ENCODE data around the gene NINL. TPM values are rescaled to one million over a fixed set of nuclear protein-coding genes. Genes with fewer than 3 reads are reported as not detected.

NINL gene
- total and polyA plus RNA-seq, 4 donors = 6.0 to 28.3 (median 12.9) TPM

- H3K4me3 ChIP-seq (ENCODE audit: low read length in 2 of 2) = no peak overlapping the region
- peaks cover 2 to 7% of the 10 kb centered on the region in 2 donors for H3K36me3 ChIP-seq (ENCODE audit: control insufficient read depth in 1 of 2, insufficient read depth in 2 of 2, low read length in 1 of 2)
- H3K27ac ChIP-seq (ENCODE audit: low read depth in 1 of 2, low read length in 2 of 2) = no peak overlapping the region
- no peaks in the 10 kb centered on the region for H3K27me3 ChIP-seq (ENCODE audit: control insufficient read depth in 1 of 2, insufficient read depth in 2 of 2, low read length in 1 of 2)
- ATAC-seq (ENCODE audit: low FRiP score) (no peak), DNase-seq (peak in 1 of 2 donors; percentile 68)
- H3K4me1 ChIP-seq (ENCODE audit: control insufficient read depth in 1 of 2, insufficient read depth in 2 of 2, low read length in 2 of 2) = no peaks in the 10 kb centered on the region
- intact Hi-C loops (cut with DNase I) = no loop called here
- WGBS, 2 donors = 97% methylated on average over 17 to 18 of the region's 18 CpGs
- H3K9me3 ChIP-seq (ENCODE audit: control insufficient read depth, low read length) = no peaks in the 10 kb centered on the region
Measured at GRCh38 chr20:25468126-25469075, 116.9 kb downstream of the NINL start.

DNA sequence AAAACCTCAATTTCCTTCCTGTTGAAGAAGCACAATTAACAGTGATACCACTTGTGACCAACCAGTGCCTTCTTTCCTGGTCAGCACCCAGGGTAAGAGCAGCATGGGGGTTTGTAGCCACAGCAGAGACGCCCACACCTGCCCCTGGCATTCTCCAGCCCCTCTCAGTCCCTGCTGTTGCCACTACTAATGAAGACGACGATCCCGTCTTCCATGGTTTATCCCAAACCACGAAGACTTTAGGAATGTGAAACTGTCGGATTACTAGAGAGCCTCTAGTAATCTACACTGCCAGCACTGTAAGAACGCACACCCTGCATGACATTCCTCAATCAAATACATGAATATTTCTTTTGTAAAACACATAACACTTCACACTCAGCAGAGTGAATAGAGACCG, 117.9 kb downstream of the NINL start:
- Histone ChIP-seq H3K9me3 (ENCODE audit: control insufficient read depth, low read length) (no peaks in the 10 kb centered on the region), H3K36me3 (ENCODE audit: control insufficient read depth in 1 of 2, insufficient read depth in 2 of 2, low read length in 1 of 2) (peaks cover 2 to 7% of the 10 kb centered on the region in 2 donors), H3K27me3 (ENCODE audit: control insufficient read depth in 1 of 2, insufficient read depth in 2 of 2, low read length in 1 of 2) (no peaks in the 10 kb centered on the region), H3K4me3 (ENCODE audit: low read length in 2 of 2) (no peak overlapping the region), H3K4me1 (ENCODE audit: control insufficient read depth in 1 of 2, insufficient read depth in 2 of 2, low read length in 2 of 2) (no peaks in the 10 kb centered on the region), H3K27ac (ENCODE audit: low read depth in 1 of 2, low read length in 2 of 2) (no peak overlapping the region)
- intact Hi-C loops (cut with DNase I) = no loop called here
- ATAC-seq (ENCODE audit: low FRiP score) = no peak
- WGBS, 2 donors = 82 to 87% methylated on average over 8 of the region's 8 CpGs
- DNase-seq = peak in 1 of 2 donors; percentile 5

- intact Hi-C loops (cut with DNase I) = no loop called here
- Histone ChIP-seq H3K4me1 (ENCODE audit: control insufficient read depth in 1 of 2, insufficient read depth in 2 of 2, low read length in 2 of 2) (no peaks in the 10 kb centered on the region), H3K27ac (ENCODE audit: low read depth in 1 of 2, low read length in 2 of 2) (no peak overlapping the region), H3K27me3 (ENCODE audit: control insufficient read depth in 1 of 2, insufficient read depth in 2 of 2, low read length in 1 of 2) (no peaks in the 10 kb centered on the region), H3K36me3 (ENCODE audit: control insufficient read depth in 1 of 2, insufficient read depth in 2 of 2, low read length in 1 of 2) (peaks cover 2 to 7% of the 10 kb centered on the region in 2 donors), H3K9me3 (ENCODE audit: control insufficient read depth, low read length) (no peaks in the 10 kb centered on the region), H3K4me3 (ENCODE audit: low read length in 2 of 2) (no peak overlapping the region)
- DNase-seq (peak in 1 of 2 donors; percentile 61), ATAC-seq (ENCODE audit: low FRiP score) (no peak)
- 87 to 88% methylated on average over 7 of the region's 7 CpGs for WGBS, 2 donors
Measured at GRCh38 chr20:25466846-25467245, 118.5 kb downstream of the NINL start.

- no peaks in the 10 kb centered on the region for H3K9me3 ChIP-seq (ENCODE audit: control insufficient read depth, low read length)
- WGBS, 2 donors = 76 to 88% methylated on average over 15 of the region's 15 CpGs
- no peaks in the 10 kb centered on the region for H3K27me3 ChIP-seq (ENCODE audit: control insufficient read depth in 1 of 2, insufficient read depth in 2 of 2, low read length in 1 of 2)
- H3K27ac ChIP-seq (ENCODE audit: low read depth in 1 of 2, low read length in 2 of 2) = no peak overlapping the region
- H3K4me3 ChIP-seq (ENCODE audit: low read length in 2 of 2) = no peak overlapping the region
- ATAC-seq (ENCODE audit: low FRiP score) (no peak), DNase-seq (peak in 1 of 2 donors; percentile 57)
- no peaks in the 10 kb centered on the region for H3K4me1 ChIP-seq (ENCODE audit: control insufficient read depth in 1 of 2, insufficient read depth in 2 of 2, low read length in 2 of 2)
- intact Hi-C loops (cut with DNase I) = no loop called here
- peaks cover 3 to 7% of the 10 kb centered on the region in 2 donors for H3K36me3 ChIP-seq (ENCODE audit: control insufficient read depth in 1 of 2, insufficient read depth in 2 of 2, low read length in 1 of 2)
Measured at GRCh38 chr20:25465243-25466135, 119.8 kb downstream of the NINL start.

DNA sequence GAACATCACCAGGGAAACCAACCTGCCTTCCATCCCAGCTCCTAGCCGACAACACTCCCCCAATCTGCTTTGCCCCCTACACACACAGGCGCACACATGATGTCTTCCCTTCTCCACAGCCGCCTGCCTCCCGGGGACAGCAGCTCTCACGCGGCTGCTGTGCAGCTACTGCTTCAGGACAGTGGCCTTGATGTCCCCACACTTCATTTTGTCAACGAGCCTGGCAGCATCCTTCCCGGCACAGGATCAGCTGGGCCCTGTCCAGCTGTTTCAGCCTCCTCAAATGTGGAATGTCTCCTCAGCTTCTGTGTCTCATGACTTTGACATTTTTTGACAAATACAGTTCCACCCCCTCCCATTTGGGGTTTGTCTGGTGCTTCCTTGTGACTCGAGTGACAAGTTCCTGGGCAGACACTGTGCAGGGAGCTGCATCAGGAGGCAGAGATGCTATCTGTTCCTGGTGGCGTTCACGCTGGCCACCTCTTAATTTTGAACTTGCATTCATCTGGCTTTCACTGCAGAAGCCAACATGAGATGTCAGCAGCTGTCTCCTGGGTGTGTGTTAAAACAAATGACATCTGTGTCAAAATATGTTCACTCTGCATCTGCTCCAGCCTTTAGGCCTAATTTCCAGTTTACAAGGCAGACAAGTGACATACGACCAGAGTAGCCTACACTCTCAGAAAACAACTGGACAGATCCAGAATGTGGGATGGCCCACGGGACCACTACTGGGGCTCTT, 120.7 kb downstream of the NINL start:
- no peaks in the 10 kb centered on the region for H3K9me3 ChIP-seq (ENCODE audit: control insufficient read depth, low read length)
- H3K36me3 ChIP-seq (ENCODE audit: control insufficient read depth in 1 of 2, insufficient read depth in 2 of 2, low read length in 1 of 2) = peaks cover 3 to 7% of the 10 kb centered on the region in 2 donors
- H3K4me1 ChIP-seq (ENCODE audit: control insufficient read depth in 1 of 2, insufficient read depth in 2 of 2, low read length in 2 of 2) = no peaks in the 10 kb centered on the region
- intact Hi-C loops (cut with DNase I) = no loop called here
- ATAC-seq (ENCODE audit: low FRiP score) (no peak), DNase-seq (peak in 1 of 2 donors; percentile 54)
- H3K27me3 ChIP-seq (ENCODE audit: control insufficient read depth in 1 of 2, insufficient read depth in 2 of 2, low read length in 1 of 2) = no peaks in the 10 kb centered on the region
- 74 to 79% methylated on average over 13 of the region's 13 CpGs for WGBS, 2 donors
- no peak overlapping the region for H3K27ac ChIP-seq (ENCODE audit: low read depth in 1 of 2, low read length in 2 of 2)
- no peak overlapping the region for H3K4me3 ChIP-seq (ENCODE audit: low read length in 2 of 2)

DNA sequence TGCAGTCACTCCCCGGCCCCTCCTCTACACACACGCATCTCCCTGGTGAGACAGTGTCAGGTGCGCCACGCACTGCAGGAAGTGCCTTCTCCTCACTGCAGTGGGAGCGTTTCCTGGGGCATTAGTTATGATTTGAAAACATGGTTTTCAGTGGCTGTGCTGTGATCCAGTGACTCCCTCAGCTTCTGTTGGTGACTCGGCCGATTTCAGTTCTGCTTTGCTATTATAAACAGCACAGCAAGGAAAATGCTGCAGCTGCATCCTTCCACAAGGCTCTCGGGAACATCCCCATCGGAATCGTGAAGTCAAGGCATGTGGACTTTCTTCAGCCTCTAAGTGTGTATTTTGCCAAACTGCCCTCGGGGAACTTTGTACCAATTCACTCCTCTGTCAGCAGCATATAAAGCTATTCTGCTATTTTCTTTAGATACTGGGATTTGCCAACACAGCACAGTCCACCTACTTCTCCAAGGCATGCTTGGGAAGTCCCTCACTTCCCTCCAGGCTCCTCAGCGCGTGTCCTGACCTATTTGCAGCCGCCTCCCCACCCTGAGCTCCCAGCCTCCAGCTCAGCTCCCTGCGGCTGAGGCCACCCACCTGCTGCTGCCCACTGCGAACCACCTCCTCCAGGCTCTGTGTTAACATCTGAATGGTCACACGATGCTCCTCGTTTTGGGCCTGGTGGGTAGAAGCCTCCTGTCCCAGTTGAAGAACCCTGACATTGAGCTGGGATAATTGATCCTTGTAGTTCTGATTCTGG, 123.4 kb downstream of the NINL start:
- no peaks in the 10 kb centered on the region for H3K9me3 ChIP-seq (ENCODE audit: control insufficient read depth, low read length)
- DNase-seq (peak; percentile 55 to 71), ATAC-seq (ENCODE audit: low FRiP score) (no peak)
- H3K4me1 ChIP-seq (ENCODE audit: control insufficient read depth in 1 of 2, insufficient read depth in 2 of 2, low read length in 2 of 2) = no peaks in the 10 kb centered on the region
- no peak overlapping the region for H3K4me3 ChIP-seq (ENCODE audit: low read length in 2 of 2)
- WGBS, 2 donors = 79 to 85% methylated on average over 18 of the region's 18 CpGs
- intact Hi-C loops (cut with DNase I) = no loop called here
- no peaks in the 10 kb centered on the region for H3K27me3 ChIP-seq (ENCODE audit: control insufficient read depth in 1 of 2, insufficient read depth in 2 of 2, low read length in 1 of 2)
- H3K27ac ChIP-seq (ENCODE audit: low read depth in 1 of 2, low read length in 2 of 2) = no peak overlapping the region
- H3K36me3 ChIP-seq (ENCODE audit: control insufficient read depth in 1 of 2, insufficient read depth in 2 of 2, low read length in 1 of 2) = peaks cover 3 to 5% of the 10 kb centered on the region in 2 donors

- intact Hi-C loops (cut with DNase I) = no loop called here
- no peak overlapping the region for H3K4me3 ChIP-seq (ENCODE audit: low read length in 2 of 2)
- H3K27ac ChIP-seq (ENCODE audit: low read depth in 1 of 2, low read length in 2 of 2) = no peak overlapping the region
- H3K36me3 ChIP-seq (ENCODE audit: control insufficient read depth in 1 of 2, insufficient read depth in 2 of 2, low read length in 1 of 2) = peaks cover 2 to 4% of the 10 kb centered on the region in 2 donors
- no peaks in the 10 kb centered on the region for H3K27me3 ChIP-seq (ENCODE audit: control insufficient read depth in 1 of 2, insufficient read depth in 2 of 2, low read length in 1 of 2)
- no peaks in the 10 kb centered on the region for H3K4me1 ChIP-seq (ENCODE audit: control insufficient read depth in 1 of 2, insufficient read depth in 2 of 2, low read length in 2 of 2)
- no peaks in the 10 kb centered on the region for H3K9me3 ChIP-seq (ENCODE audit: control insufficient read depth, low read length)
- DNase-seq = no peak
- ATAC-seq (ENCODE audit: low FRiP score) = no peak
- WGBS, 2 donors = 82 to 86% methylated on average over 9 of the region's 9 CpGs
Measured at GRCh38 chr20:25461281-25461650, 124.1 kb downstream of the NINL start.
